Renal cortical epithelial cell (primary cell): ENCODE data around the gene ZBTB14. TPM values are rescaled to one million over a fixed set of nuclear protein-coding genes. Genes with fewer than 3 reads are reported as not detected.
A peak's percentile ranks its signal among the peaks of the same experiment; 100 is the strongest.

ENCODE experiments used
- DNase-seq: peaks from one replicate; pipeline ENCODE4 v3.0.0-alpha.2; 2011; ENCODE audit warnings: low read depth
- total RNA-seq: library from RNA; depleted of rRNA; stranded (reverse); fragments of >200 nt; gene quantifications from 2 replicates; pipeline ENCODE4 v1.2.3, GENCODE V29; 2014

The ZBTB14 gene, protein sequence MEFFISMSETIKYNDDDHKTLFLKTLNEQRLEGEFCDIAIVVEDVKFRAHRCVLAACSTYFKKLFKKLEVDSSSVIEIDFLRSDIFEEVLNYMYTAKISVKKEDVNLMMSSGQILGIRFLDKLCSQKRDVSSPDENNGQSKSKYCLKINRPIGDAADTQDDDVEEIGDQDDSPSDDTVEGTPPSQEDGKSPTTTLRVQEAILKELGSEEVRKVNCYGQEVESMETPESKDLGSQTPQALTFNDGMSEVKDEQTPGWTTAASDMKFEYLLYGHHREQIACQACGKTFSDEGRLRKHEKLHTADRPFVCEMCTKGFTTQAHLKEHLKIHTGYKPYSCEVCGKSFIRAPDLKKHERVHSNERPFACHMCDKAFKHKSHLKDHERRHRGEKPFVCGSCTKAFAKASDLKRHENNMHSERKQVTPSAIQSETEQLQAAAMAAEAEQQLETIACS
- 12.0 and 14.4 TPM in 2 replicates for total RNA-seq

DNA sequence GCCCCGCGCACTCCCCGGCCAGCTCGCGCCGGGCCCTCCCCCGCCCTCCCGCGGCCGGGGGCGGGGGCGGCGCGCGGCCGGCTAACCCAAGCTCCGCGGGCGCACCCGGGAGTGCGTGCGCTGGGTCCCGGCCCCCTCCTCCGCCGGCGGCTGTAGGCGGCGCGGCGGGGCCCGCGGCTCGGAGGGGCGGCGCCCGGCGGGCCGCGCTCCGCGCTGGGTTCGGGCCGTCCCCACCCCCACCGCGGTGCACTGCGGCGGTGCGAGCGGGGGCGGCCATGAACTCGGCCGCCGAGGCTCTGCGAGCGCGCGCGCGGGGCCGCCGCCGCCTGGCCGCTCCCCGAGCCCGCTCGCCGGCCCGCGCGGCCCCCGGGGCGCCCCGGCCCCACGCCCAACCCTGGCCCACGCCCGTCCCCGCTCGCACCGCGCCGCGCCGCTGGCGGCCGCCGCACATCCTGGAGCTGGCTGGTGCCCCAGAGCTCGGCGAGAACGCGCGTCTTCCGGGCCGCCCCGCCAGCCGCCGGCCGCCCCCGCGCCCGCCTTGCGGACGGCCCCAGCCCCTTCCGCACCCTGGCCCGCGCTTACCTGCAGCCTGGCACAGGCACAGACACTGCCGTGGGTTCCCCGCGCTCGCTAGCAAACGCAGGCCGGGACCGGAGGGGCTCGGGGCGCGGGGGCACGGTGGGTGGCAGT lies at the start of gene ZBTB14:
Gene ZBTB14 (minus strand): TSS at position 496 of the 690 bp plus-strand sequence. CDS start 2,480 bp downstream, outside the sequence.
- DNase-seq, result peak; percentile 2

- no peak for DNase-seq
These were observed 43.8 kb upstream of the ZBTB14 start for GRCh38 chr18:5339202-5339834.

- DNase-seq, result no peak
These were observed 39.0 kb upstream of the ZBTB14 start for GRCh38 chr18:5334456-5335075.

- no peak for DNase-seq
These were observed 22.7 kb upstream of the ZBTB14 start for GRCh38 chr18:5318061-5318700.

GRCh38 chr18:5317186-5317585 lies 21.7 kb upstream of the ZBTB14 start:
- peak; percentile 7 for DNase-seq

DNA sequence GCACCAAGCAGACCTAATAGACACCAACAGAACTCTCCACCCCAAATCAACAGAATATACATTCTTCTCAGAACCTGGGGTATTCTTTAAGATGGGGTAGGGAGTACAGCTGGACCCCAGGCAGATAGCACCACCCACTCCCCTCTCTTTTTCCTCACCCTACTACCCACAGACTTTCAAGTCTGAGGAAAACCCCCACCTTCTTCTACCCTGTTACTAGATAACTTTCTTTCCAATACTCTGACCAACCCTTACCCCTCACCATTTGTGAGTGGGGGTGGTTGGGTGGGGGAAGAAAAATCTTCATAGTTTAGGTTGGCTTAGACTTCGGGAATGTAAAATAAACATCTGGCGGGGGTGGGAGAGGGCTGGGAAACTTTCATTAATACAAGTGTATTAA lies 20.3 kb upstream of the ZBTB14 start:
- no peak for DNase-seq

GRCh38 chr18:5311301-5311989 lies 15.9 kb upstream of the ZBTB14 start:
- no peak for DNase-seq

- no peak for DNase-seq
These were observed 14.5 kb upstream of the ZBTB14 start for GRCh38 chr18:5309888-5310470.

DNA sequence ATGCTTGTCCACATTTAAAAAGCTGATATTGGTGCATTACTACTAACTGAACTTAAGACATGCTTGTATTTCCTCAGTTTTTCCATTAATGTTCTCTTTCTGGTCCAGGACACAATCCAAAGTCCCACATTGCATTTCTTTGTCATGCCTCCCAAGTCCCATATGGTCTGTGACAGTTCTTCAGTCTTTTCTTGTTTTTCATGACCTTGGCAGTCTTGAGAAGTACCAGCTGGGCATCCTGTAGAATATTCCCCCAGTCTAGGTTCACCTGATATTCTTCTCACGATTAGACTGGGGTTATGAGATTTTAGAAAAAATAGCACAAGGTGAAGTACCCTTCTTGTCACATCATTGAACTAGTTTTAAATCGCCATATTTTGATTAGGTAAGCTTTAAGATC lies 10.3 kb upstream of the ZBTB14 start:
- no peak for DNase-seq

DNA sequence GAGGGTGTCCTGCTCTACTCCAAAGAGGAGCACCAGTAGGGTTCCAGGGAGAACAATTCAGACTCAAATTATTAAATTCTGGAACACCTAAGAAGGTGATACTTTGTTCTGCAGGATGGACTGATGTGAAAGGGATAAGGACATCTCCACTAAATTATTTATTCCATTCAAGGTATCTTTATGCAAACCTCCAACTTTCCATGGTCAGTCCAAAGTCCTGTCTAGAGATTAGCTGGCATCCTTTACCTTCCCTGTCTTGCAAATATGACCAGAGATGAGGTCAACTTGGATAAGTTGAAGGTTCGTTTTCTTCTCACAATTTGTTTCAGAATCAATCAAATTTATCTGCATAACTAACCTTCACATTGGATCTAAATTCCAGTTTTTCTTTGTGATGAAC lies 8.7 kb upstream of the ZBTB14 start:
- DNase-seq, result no peak

- no peak for DNase-seq
These were observed 8.1 kb upstream of the ZBTB14 start for GRCh38 chr18:5303636-5304035.

GRCh38 chr18:5302606-5303005 lies 7.1 kb upstream of the ZBTB14 start:
- no peak for DNase-seq

- DNase-seq, result no peak
These were observed 5.0 kb upstream of the ZBTB14 start for GRCh38 chr18:5300476-5301010.

DNA sequence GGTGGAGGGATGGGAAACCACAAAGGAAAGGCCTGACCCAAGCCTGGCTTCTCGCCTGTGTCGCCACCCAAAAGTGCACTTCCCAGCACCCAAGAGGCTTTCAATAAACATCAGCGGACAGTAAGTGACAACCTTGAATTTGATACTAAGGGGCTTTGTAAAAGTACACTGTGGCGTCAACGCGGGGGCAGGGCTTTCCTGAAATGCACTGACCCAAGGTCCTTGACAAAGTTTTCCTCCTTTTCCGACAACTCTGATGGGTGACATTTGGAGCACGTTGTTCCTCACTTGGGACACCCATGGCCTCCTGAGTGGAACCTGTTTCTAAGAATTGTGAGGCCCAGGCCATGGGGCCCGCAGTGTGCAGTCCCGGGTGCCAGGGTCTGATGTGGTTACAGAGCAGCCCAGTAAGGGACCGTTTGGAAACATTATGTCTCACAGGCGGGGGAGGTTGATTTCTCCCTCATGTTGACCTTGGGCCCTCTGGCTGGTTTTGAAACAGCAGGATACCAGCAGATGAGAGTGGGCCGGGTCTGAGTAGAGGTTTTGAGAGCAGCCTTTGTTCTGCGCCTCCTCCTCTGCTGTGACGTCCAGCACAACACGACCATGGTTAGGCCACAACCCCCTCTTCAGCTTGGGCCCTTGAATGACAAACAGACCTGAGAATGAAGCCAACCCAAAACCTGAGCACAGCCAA lies 2.8 kb upstream of the ZBTB14 start:
- DNase-seq, result no peak

DNA sequence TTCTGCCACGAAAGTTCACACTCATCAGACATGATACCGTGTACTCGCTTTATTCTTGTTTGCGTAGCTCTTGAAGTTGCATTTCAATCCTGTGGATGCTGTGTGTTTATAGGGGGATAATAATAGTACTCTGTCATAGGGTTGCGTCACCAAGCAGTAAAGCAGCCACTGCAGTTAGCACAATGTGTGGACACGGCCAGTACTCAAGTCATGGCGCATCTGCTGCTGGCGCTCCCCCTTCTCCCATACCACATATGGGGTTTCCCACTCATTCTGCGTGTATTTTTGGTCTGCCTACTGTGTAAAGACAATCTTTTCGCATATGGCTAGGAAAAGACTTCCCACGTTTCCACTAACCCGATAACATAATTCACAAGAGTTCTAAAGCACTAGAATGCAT lies 2.1 kb upstream of the ZBTB14 start:
- no peak for DNase-seq

DNA sequence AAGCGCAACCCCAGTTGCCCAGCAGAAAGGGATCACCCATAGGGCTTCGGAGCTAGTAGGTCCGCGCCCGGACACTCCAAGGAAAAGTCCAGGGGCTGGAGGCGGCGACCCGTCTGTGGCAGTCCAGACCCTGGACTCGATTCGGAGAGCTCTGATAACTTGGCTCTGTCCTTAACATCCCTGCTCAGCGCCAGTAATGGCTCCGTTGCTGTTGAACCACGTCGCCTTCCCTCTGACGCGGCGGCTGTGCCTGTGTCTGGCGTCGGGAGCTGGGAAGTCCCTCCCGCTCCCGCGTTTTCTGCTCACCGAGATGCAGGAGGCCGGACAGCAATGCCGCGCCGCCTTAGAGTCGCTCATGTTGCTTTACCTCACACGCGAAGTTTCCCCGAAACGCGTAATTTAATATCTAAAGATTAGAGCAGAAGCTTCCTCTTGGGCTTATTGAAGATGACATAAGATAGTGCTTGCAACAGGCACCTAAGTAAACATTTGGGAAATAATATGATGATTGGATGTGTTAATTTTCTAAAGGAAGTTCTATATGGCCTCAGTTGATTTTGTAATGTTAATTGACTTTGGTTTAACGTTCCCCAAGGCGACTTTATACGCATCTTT lies 1.3 kb upstream of the ZBTB14 start:
- peak; percentile 63 for DNase-seq

DNA sequence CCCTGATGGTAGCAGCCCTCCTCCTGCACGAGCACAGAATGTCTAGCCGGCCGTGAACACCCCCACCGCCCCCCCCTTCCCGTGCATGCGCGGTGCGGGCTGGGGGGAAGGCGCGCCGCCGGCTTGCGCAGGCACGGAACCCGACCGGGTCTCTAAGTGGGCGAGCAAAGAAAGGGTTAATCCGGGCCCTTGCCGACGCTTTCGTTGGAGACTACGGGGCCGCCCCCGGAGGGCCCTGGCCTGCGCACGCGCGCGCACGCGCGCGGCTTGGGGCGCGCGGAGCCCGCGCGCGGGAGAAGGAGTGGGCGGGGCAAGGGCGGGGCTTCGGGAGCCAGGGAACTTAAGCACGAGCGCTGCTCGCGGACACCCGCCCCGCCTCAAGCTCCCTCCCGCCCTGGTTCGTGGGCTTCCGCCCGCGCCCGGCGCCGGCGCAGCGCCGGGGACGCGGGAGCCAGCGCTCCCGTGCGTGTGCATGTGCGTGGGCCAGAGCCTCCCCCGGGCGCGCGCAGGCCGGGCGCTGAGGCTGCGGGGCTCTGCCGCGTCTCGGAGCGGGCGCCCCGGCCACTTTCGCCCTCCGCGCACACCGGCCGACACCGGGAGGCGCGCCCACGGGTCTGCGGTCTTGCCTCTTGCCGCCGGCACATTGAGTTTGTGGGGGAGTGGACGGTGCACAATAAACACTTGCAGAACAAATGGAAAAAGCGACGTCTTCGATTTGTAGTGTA lies 617 bp upstream of the ZBTB14 start:
- peak; percentile 87 for DNase-seq

DNA sequence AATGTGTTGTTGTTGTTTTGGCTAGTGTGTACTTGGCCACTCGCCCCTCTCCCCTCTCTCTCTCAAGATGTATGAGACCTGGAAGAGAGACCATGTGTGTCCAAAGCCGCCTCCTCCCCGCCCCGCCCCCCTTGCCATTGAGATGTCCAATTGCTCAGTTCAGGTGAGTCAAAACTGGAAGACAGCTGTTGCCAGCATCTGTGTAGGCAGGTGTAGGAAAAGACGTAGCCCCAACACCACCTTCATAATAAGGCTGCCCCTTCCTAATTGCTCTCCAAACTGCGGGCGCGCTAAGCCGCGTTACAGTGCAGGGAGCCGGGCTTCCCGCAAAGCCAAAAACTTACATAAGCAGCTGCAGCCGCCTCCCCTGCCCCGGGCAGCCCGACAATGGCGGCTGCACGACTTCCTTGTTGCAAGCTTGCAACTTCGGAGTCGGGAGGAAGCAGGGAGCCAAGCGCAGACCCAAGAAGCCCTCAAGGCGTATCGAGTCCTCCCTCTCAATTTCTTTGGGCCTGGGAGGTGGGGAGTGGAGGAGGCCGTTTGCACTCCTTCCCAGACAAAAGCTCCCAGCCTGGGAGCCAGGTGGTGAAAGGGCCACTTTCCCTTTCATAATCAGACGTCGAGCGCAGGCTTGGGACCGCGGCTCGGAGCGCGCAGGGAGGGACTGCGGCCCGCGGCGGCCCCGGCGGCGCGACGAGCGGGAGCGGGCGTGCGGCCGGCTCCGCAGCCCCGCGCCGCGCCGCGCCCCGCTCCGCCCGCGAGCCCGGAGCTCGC lies 882 bp downstream of the ZBTB14 start:
- peak; percentile 33 for DNase-seq
